SU-DHL-6 (cell line): ENCODE measurements around the gene ALG11.

Experiments used
- H2AFZ ChIP-seq: fragments of 200-600 bp; sonication (generic); 2 replicates; pipeline ENCODE4 v1.6.1; 2014; ENCODE audit warnings: low read depth, mild to moderate bottlenecking, moderate library complexity, mixed read lengths, antibody characterized with exemption, low read length; ENCODE audit not compliant: severe bottlenecking
- H3F3A ChIP-seq: fragments of 200-600 bp; shearing (Covaris generic); 2 replicates; pipeline ENCODE4 v1.6.0; 2016; ENCODE audit warnings: antibody characterized with exemption, mild to moderate bottlenecking; ENCODE audit not compliant: insufficient read depth
- H3K27ac ChIP-seq: fragments of 200-600 bp; sonication (generic); 2 replicates; pipeline ENCODE4 v1.5.1; 2016; ENCODE audit warnings: low read depth, mild to moderate bottlenecking, low read length, moderate library complexity, mixed read lengths
- H3K27me3 ChIP-seq: fragments of 200-600 bp; sonication (generic), shearing (Covaris generic); 2 replicates; pipeline ENCODE4 v1.6.0; 2014; ENCODE audit warnings: mild to moderate bottlenecking, low read length
- H3K36me3 ChIP-seq: fragments of 200-600 bp; sonication (generic); 2 replicates; pipeline ENCODE4 v1.6.1; 2014; ENCODE audit warnings: mild to moderate bottlenecking, low read length, mixed read lengths
- H3K4me2 ChIP-seq: fragments of 300-600, 200-600 bp; shearing (Covaris generic), sonication (generic); 2 replicates; pipeline ENCODE4 v1.6.0; 2014; ENCODE audit warnings: low read length, low read depth, mild to moderate bottlenecking; ENCODE audit not compliant: poor library complexity, severe bottlenecking
- H3K4me3 ChIP-seq: fragments of 200-600 bp; sonication (generic); 2 replicates; pipeline ENCODE4 v1.5.1; 2014; ENCODE audit warnings: antibody characterized with exemption, low read length, mild to moderate bottlenecking, mixed read lengths; ENCODE audit not compliant: insufficient read depth, poor library complexity, severe bottlenecking
- H3K79me2 ChIP-seq: fragments of 200-600 bp; sonication (generic); 2 replicates; pipeline ENCODE4 v1.6.1; 2014; ENCODE audit warnings: mild to moderate bottlenecking, low read length, moderate library complexity; ENCODE audit not compliant: insufficient read depth
- H3K9ac ChIP-seq: fragments of 200-600 bp; sonication (generic); 2 replicates; pipeline ENCODE4 v1.7.0; 2014; ENCODE audit warnings: mild to moderate bottlenecking, low read length
- H3K9me2 ChIP-seq: fragments of 200-600 bp; sonication (generic); replicated peaks from 2 replicates; pipeline ENCODE4 v1.6.1; 2014; ENCODE audit warnings: low read length; ENCODE audit not compliant: insufficient read depth
- H3K9me3 ChIP-seq: fragments of 200-600 bp; sonication (generic); 2 replicates; pipeline ENCODE4 v1.6.1; 2014; ENCODE audit warnings: low read length, mixed read lengths; ENCODE audit not compliant: insufficient read depth
- H4K20me1 ChIP-seq: fragments of 200-600 bp; sonication (generic); 2 replicates; pipeline ENCODE4 v1.6.1; 2014; ENCODE audit warnings: low read depth, mild to moderate bottlenecking, antibody characterized with exemption, low read length, moderate library complexity, mixed read lengths
- CTCF ChIP-seq: fragments of 200-600 bp; sonication (generic); IDR thresholded peaks from one replicate; pipeline ENCODE4 v1.5.1; 2017; ENCODE audit warnings: antibody characterized with exemption, mild to moderate bottlenecking, low read length, moderate library complexity; ENCODE audit not compliant: insufficient read depth, poor library complexity, severe bottlenecking
- EZH2phosphoT487 ChIP-seq: fragments of 200-600 bp; sonication (generic), shearing (Covaris generic); conservative IDR thresholded peaks from 2 replicates; pipeline ENCODE4 v1.6.1; 2018; ENCODE audit warnings: mild to moderate bottlenecking, antibody characterized with exemption, low read length, moderate library complexity, mixed read lengths

ALG11 gene

GRCh38 chr13:52024481-52024880 is 12.3 kb downstream of the ALG11 start, which contains the start of gene UTP14C:
Gene UTP14C (plus strand): TSS chr13:52024691. CDS start chr13:52028805, 4,114 bp downstream.
- H4K20me1 ChIP-seq = no peaks in the 10 kb centered on the region
- no peaks in the 10 kb centered on the region for H3K9me3 ChIP-seq
- no peak within 1 kb of the TSS for H3K4me3 ChIP-seq
- no peak within 1 kb of the TSS for H3K27ac ChIP-seq
- H3K9ac ChIP-seq = no peak within 1 kb of the TSS
- H2AFZ ChIP-seq = no peak within 1 kb of the TSS
- no peak for TF ChIP-seq EZH2phosphoT487
- TF ChIP-seq CTCF = no peak
- no peak within 1 kb of the TSS for H3K4me2 ChIP-seq
- H3K79me2 ChIP-seq = peaks cover 9% of the 10 kb centered on the region; the same call in 1 of the 2 replicates
- H3F3A ChIP-seq = no peaks in the 10 kb centered on the region
- H3K36me3 ChIP-seq = peaks cover 8% of the 10 kb centered on the region; the same call in 1 of the 2 replicates
- H3K9me2 ChIP-seq = no peaks in the 10 kb centered on the region
- H3K27me3 ChIP-seq = no peaks in the 10 kb centered on the region

GRCh38 chr13:52025475-52026245 is 13.5 kb downstream of the ALG11 start:
- no peak overlapping the region for H3K9ac ChIP-seq
- no peak overlapping the region for H2AFZ ChIP-seq
- no peak overlapping the region for H3K27ac ChIP-seq
- no peaks in the 10 kb centered on the region for H4K20me1 ChIP-seq
- no peaks in the 10 kb centered on the region for H3K9me3 ChIP-seq
- H3F3A ChIP-seq = no peaks in the 10 kb centered on the region
- H3K9me2 ChIP-seq = no peaks in the 10 kb centered on the region
- H3K79me2 ChIP-seq = peaks cover 9% of the 10 kb centered on the region; the same call in 1 of the 2 replicates
- H3K4me2 ChIP-seq = no peak overlapping the region
- H3K4me3 ChIP-seq = no peak overlapping the region
- TF ChIP-seq CTCF (no peak), EZH2phosphoT487 (no peak)
- H3K36me3 ChIP-seq = peaks cover 8% of the 10 kb centered on the region; the same call in 1 of the 2 replicates
- H3K27me3 ChIP-seq = no peaks in the 10 kb centered on the region

- peaks cover 8% of the 10 kb centered on the region; the same call in 1 of the 2 replicates for H3K36me3 ChIP-seq
- H3K9ac ChIP-seq = no peak overlapping the region
- no peak overlapping the region for H3K4me3 ChIP-seq
Observed at GRCh38 chr13:52026246-52026626, 14.0 kb downstream of the ALG11 start.

More at GRCh38 chr13:52026246-52026626, 14.0 kb downstream of the ALG11 start:
- H3K27ac ChIP-seq = no peak overlapping the region
- no peaks in the 10 kb centered on the region for H3K27me3 ChIP-seq
- H2AFZ ChIP-seq = no peak overlapping the region
- TF ChIP-seq EZH2phosphoT487 (no peak), CTCF (no peak)
- H3K9me3 ChIP-seq = no peaks in the 10 kb centered on the region
- H4K20me1 ChIP-seq = no peaks in the 10 kb centered on the region
- no peak overlapping the region for H3K4me2 ChIP-seq
- H3K79me2 ChIP-seq = peaks cover 9% of the 10 kb centered on the region; the same call in 1 of the 2 replicates
- H3F3A ChIP-seq = no peaks in the 10 kb centered on the region
- H3K9me2 ChIP-seq = no peaks in the 10 kb centered on the region
